Left ventricle myocardium superior (tissue), 1 donor: ENCODE measurements around the gene RNU6-1. TPM values are rescaled to one million over a fixed set of nuclear protein-coding genes. Genes with fewer than 3 reads are reported as not detected.

Experiments
- ATAC-seq: fragments of 200-7000 bp; cut with Tn5 transposase; one replicate; pipeline ENCODE4 v1.9.1; 2020; ENCODE audit warnings: mild to moderate bottlenecking, moderate library complexity
- DNase-seq: peaks from one replicate; pipeline ENCODE4 v3.0.0-alpha.2; 2020
- intact Hi-C: fragments of 100-400 bp; cut with micrococcal nuclease; formaldehyde crosslinking; loops from one replicate; pipeline ENCODE4 v1.11.0; 2022
- long read RNA-seq: library from polyadenylated mRNA; unstranded; transcript quantifications from one replicate; pipeline ENCODE4 v2.0.0, GENCODE V29; 2021
- total RNA-seq: library from RNA; stranded (reverse); fragmentation: NEBNext Ultra II Directional; extraction: Animal tissue kit (Norgen Biotek cat#: 25700); gene quantifications from one replicate; pipeline ENCODE4 v1.2.1, GENCODE V29; 2021
- donor health status: DM: no; HTN: yes; CAD: no; lungs with severe emphysema.

The RNU6-1 gene
- not detected for total RNA-seq
- long read RNA-seq = 0 reads

DNA sequence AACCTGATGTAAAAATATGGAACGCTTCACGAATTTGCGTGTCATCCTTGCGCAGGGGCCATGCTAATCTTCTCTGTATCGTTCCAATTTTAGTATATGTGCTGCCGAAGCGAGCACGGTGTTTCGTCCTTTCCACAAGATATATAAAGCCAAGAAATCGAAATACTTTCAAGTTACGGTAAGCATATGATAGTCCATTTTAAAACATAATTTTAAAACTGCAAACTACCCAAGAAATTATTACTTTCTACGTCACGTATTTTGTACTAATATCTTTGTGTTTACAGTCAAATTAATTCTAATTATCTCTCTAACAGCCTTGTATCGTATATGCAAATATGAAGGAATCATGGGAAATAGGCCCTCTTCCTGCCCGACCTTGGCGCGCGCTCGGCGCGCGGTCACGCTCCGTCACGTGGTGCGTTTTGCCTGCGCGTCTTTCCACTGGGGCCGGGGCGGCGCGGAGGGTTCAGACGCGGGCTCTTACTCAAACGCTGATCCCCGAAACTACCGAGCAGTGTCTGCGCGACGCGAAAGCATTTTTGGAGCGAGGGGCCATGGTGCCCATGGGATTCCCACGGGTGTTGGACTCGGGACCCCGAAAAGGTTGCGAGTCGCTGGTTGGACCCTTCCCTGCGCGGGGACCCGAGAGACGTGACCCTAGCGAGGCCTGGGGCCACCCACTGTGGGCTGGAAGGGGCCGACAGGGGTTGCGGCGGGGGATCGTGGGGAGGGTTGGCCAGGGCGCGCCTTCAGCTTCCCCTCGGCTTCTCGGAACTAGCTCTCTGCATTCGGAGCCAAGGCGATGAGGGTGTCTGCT, at the start of gene RNU6-1:
TSS of gene RNU6-1 (minus strand) at position 117 of the 820 bp plus-strand sequence.
- intact Hi-C loops = loop anchor here (10.0 kb wide), 1 partner anchor 385 kb away; no protein-coding TSS in a partner anchor
- DNase-seq = peak; percentile 97
- ATAC-seq = peak; percentile 91

DNA sequence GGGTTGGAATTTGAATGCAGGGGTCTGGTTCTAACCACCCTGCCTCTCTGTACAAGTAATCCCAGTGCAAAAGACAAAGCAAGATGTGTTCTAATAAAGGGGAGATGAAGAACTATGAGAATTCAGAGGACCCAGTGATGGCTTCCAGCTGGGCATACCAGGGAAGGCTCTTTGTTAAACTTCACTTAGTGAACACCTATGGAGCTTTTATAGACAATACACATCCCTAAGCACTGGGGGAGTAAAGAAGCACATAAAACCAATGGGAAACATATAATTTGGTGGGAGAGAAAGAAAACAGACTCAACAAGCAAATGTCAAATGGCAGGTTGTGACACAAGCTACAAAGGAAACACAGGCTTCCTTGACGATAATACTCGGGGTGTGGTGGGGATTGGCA, 47.9 kb upstream of the RNU6-1 start:
- intact Hi-C loops = no loop called here
- ATAC-seq = no peak
- no peak for DNase-seq

DNA sequence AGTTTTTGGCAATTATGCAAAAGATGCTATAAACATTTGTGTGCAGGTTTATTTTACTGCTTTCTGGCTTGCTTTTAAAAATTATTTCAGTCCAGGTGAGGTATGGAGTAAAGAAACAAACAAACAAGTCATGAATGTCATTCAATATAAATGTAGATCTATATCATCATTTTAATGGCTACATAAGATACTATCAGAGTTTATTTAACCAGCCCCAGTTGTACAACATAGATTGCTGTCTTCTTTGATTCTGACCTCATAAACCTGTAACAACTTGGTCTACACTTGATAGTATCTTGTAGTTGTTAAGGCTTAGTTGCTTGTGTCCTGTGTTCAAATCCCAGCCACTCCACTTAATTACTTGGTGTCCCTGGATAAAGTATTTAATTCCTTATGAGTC, 46.0 kb upstream of the RNU6-1 start:
- ATAC-seq = no peak
- DNase-seq = no peak
- intact Hi-C loops = no loop called here

DNA sequence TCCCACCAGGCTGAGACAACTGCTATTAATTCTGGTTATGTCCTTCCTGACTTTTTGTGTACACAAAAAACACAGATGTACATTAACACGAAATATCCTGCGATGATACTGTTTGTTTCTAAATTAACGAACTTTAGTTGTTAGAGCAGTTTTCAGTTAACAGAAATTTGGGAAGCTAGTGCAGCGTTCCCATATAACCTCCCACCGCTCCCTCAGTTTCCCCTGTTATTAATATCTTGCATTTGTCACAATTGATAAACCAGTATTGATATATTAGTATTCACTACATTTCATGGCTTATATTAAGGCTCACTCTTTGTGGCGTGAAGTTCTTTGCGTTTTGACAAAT, 45.3 kb upstream of the RNU6-1 start:
- no peak for ATAC-seq
- DNase-seq = no peak
- intact Hi-C loops = no loop called here

DNA sequence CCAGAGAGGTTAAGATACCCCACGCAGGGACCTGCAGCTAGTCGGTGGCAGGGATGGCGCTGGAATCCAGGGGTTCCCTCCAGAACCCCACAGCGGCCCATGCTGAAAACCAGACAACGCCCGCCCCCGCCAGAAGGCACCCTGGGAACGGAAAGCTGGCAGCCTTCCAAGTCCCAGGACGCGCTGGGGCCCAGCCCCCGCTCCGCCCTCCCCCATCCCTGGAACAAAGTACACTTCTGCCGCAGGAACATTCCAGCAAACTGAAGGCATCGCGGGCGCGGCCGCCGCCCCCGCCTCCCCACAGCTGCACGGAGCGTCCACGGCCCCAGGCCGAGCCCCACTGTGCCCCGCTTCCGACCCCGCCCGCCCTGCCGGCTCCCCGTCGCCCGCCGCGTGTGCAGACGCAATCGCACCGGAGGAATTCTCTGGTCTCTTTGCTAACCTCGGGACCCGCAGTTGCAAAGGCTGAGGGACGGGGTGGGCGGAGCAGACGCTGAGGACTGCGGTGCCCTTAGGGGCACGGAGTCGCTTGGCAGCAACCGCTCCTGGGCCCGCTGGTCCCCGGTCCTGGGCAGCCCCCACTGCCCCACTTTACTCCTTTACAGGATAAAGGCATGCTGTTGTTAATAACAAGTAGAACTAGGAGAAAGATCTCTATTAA, 44.8 kb upstream of the RNU6-1 start:
- intact Hi-C loops = no loop called here
- ATAC-seq = peak; percentile 97

DNA sequence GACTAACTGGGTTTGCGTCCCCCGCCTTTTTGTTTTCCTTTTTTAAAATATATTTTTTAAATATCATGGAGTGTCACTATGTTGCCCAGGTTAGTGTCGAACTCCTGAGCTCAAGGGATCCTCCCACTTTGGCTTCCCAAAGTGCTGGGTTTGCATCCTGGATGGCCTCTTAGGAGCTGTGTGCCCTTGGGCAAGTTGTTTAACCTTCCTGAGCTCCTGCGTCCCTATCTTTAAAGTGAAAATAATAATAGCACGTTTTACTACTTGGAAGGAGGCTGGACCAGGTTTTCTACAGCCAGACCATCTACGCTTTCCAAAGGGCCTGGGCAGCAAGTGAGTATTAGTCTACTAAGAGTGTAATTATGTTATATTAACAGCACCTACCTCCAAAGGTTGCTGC, 44.2 kb upstream of the RNU6-1 start:
- ATAC-seq (no peak), DNase-seq (no peak)
- intact Hi-C loops = no loop called here

More for the DNA sequence above, 44.8 kb upstream of the RNU6-1 start:
- DNase-seq = peak; percentile 89

DNA sequence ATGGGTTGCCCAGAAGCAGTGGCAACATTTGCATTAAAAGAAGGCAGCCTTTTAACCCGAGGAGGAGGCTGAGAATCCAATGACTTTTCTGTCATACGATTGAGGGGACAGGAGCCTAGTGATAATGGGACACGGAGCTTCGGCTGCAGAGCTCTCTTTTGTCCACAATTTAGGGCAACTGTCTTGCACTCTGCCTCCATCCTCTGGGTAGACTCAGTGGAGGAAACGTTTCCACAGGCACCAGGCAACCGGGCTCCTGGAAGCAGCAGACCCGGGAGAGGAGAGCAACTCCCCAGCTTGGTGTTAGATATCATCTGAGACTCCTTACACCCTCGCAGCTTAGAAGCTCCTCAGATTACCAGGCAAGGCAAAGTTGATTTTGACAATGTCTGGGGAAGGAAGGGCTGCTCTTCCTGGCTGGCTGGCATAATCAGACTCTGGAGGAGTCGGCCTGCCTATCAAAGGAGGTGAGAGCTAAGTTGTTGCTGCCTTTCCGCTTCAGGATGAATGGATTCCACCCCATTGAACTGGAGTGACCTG, 43.5 kb upstream of the RNU6-1 start:
- ATAC-seq = no peak
- intact Hi-C loops = no loop called here
- no peak for DNase-seq

DNA sequence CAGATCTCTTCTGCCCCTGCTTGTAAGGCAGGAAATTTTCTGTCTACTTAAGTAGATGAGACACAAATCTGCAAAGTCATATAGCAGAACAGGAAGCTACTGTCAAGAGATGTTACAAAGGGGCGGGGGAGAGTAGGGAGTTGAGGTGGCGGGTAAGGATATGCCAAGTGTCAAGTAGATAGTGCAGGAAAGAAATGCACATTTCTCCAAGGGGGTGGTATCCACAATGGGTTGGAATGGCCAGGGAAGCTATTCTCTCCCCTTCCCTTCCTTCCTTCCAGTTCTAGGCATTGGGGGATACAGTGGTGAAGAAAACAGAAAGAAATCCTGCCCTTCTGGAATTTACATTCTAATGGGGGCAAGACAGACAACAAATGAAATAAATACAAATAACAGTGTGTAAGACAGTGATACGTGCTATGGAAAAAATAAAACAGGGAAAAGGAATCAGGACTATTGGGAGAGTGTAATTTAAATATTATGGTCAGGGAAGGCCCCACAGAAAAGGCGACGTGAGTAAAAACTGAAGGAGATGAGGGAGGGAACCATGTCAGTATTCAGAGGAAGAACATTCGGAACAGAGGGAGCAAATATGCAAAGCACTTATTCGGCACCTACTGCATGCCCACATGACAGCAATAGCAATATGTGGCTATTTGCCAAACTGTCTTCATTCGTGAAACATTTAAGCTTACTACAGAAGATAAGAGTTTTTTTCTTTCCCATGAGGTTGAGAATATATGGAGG, 42.8 kb upstream of the RNU6-1 start:
- ATAC-seq (no peak), DNase-seq (no peak)
- intact Hi-C loops = no loop called here

DNA sequence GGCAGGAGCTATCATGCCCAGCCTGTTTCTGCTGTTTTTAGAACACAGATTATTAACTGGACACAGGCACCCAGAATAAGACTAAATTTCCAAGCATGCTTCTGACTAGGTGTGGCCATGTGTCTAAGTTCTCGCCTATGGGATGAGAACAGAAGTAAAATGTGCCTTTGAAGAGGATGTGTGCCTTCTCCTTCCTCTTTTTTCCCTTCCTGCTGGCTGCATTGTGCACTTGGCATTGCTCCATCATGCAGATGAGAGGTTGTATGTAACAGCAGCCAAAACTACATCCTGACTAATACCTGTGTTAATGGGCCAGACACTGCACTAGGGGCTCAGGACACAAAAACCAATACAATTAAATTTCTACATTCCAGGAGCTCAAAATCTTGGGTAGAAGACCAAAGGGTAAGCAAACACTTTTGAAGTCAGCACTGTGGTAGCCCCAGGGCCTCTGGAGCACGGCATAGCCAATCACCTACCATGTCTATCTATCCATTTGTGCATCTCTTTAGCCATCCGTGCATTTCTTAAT, 40.9 kb upstream of the RNU6-1 start:
- DNase-seq (no peak), ATAC-seq (no peak)
- intact Hi-C loops = no loop called here

DNA sequence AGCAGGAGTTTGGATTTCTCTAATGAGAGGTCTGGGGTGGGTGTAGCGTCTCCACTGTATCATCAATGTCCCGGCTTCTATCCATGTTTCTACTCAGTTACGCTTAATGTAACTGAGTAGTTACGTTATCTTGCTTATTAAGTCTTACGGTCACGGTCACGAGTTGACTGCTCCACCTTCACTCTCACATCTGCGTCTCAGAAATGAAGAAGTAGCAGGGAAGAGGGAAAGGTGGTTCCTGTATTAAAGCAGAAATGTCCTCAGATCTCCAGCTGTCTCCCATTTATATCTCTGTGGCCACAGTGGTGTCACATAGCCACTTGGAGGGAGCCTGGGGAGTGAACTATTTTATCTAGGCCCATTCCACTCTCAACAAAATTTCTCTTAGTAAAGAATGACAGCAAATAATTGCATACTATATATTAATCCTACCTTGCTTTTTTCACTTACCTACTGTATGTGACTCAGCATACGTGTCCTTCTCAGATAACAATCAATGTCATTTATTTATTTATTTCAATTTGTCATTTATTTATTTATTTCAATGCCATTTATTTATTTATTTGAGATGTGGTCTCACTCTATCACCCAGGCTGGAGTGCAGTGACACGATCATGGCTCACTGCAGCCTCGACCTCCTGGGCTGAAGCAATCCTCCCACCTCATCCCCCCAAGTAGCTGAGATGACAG, 39.7 kb upstream of the RNU6-1 start:
- ATAC-seq (no peak), DNase-seq (no peak)
- intact Hi-C loops = no loop called here

DNA sequence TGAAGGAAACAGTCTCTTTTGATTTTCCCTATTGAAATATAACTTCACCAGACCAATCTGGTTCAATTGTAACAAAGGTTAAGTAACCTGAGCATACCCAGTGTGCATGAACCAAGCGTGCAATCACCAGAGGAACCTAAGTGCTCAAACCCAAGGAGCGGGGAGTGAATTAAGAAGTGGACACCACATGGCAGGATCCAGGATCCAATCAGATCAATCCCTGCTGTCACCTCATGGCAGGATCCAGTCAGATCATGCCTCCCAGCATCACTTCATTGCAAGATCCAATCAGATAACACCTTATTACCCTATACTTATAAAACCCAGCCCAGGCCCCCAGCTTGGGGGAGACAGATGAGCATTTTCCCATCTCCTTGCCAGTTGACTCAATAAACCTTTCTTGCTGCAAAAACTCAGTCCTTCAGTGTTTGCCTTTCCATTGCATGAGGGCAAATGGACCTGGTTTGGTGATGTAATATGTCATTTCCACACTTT, 38.9 kb upstream of the RNU6-1 start:
- intact Hi-C loops = no loop called here
- ATAC-seq = no peak

DNA sequence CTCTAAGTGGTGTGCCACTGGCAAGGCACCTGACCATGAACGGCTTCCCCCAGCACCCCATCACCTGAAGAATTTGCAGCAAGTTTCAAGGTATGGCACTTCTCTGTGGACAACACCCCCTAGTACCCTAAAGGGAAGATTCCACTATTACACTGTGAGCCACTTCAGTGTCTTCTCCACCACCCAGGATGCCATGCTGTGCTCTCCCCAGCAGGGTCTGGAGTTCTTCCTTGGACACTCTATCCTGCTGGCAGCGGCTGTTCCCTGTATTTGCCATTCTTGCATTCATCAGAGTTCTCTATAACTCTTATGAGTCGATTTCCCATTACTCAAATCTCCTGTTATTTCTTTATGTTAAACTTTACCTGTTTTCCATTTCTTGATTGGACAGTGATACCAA, 33.9 kb upstream of the RNU6-1 start:
- DNase-seq (no peak), ATAC-seq (no peak)
- intact Hi-C loops = no loop called here

More for the DNA sequence above, 38.9 kb upstream of the RNU6-1 start:
- no peak for DNase-seq

DNA sequence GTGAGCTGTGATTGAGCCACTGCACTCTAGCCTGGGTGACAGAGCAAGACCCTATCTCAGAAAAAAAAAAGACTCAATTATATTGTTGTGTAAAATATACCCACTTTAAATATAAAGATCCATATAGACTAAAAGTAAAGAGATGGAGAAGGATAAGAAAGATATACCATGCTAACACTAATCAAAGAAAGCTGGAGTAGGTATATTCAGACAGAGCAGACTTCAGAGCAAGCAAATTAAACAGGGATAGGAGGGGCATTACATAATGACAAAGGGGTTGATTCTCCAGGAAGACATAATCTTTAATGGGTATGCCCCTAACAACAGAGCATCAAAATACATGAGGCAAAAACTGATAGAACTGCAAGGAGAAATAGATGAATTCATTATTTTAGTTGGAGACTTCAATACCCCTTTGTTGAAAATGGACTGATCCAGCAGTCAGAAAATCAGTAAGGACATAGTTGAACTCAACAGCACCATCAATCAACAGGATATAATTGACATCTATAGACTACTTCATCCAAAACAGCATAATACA, 31.1 kb upstream of the RNU6-1 start:
- no peak for ATAC-seq
- intact Hi-C loops = no loop called here
- no peak for DNase-seq

DNA sequence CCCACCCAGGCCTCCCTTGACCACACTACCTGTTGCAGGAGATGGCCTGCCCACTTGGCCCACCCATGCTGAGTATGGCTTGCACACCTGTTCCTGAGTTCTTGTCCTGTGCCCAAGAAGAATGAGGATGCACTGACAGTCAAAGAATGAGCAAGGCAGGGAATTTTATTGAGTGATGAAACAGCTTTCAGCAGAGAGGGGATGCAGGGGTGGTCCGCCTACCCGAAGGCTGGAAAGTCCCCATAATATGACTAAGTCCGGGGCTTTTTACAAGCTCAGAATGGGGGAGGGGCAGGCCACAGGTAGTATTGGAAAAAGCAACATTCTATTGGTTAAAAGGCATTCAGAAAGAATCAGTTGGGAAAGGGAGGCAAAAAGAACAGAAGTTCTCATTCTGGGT, 29.9 kb upstream of the RNU6-1 start:
- no peak for DNase-seq
- no peak for ATAC-seq
- intact Hi-C loops = no loop called here

DNA sequence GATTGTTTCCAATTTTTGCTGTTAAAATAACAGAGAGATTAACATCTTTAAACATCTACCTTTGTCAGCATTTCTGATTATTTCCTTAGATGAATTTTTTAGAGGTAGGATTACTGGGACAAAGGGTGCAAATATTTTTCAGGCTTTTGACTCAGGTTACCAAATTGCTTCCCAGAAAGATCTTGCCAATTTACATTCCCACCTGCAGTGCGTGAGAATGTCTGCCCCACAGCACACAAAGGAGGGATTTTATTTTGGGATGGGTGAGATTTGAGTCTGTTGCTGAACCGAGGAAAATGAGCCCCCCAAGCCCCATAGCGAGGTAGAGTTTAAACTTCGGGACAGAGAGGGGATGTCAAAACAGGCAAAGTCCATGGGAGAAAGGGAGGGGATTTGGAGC, 25.9 kb upstream of the RNU6-1 start:
- intact Hi-C loops = no loop called here
- ATAC-seq = no peak

DNA sequence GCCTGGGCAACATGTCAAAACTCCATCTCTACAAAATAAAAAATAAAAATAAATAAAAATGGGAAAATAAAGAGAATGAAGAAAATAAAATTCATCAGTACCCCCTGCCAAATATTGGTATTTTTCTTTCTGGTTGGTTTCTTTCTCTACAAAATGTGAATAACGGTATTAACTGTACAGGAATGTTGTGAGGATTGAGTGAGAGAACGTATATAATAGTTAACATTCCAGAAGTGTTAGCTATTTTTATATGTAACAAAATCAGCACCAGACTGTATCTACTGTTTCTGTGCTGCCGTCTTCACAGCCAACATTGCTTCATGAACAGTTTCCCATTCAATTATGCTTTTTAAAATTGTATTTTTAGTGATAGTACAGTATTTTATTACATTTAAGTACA, 25.5 kb upstream of the RNU6-1 start:
- intact Hi-C loops = no loop called here
- ATAC-seq (no peak), DNase-seq (no peak)

More for the DNA sequence above, 25.9 kb upstream of the RNU6-1 start:
- DNase-seq = no peak

DNA sequence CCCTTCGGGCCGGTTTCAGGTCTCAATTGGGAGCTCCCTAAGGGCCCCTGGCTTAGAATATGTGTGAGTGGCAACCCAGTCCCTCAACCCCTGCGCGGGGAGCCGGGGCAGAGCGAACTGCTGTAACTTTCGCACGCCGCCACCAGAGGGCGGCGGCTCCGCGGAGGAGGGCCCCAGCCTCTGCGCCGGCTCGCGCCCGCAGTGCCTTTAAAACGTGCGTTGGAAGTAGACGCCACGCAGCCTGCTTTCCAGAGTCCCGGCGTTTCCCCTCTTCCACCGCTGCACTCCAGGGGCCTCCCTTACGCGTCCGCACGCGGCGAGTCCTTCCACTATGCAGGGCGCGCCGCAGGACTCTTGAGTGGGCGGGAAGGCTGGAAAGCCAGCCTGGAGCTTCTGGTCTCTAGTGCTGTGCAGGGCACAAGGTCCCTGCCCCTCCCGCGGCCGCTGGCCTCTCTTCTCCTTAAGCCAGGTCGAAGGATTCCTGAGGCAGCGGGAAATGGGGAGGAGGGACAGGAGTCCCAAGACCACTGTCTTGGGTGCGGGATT, 23.7 kb upstream of the RNU6-1 start:
- DNase-seq (peak; percentile 91), ATAC-seq (peak; percentile 98)
- intact Hi-C loops = loop anchor here (5.0 kb wide), 1 partner anchor 294 kb away; no protein-coding TSS in a partner anchor

DNA sequence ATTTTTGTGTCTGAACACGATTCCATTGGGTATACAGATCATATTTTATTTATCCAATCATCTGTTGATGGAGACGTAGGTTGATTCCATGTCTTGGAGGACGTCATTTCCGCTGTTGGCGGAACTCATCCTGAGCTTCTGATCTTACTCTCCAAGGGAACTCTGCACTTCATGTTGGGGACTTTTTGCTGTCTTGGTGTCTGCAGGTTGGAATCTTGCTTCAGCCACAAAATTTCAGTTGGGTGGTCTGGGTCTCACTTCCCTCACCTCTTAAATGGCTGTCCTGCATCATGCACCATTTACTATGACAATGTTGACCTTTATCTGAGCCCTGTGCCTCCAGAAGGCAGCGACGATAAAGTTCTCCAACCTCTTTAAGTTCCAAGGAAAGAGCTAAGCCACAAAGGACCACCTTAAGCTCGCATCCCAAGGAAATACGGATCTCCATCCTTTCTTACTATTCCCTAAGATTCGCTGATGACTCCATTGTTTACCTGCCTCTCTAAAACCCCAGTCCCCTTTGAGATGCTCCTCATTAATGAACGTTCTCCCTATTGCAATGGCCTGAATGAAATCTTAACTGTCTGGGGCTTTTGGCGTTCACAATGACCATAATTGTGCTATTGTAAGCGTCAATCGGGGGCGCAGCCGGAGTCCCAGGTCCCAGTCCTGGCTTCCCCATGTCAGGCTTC, 23.1 kb upstream of the RNU6-1 start:
- intact Hi-C loops = loop anchor here (5.0 kb wide), 1 partner anchor 294 kb away; no protein-coding TSS in a partner anchor
- ATAC-seq (no peak), DNase-seq (no peak)
